HG02852 (cell line): ENCODE data around the gene MYO18B.

Experiments used
- ATAC-seq: cut with Tn5 transposase; IDR thresholded peaks from one replicate; pipeline ENCODE4 v1.9.1; 2021; ENCODE audit warnings: mild to moderate bottlenecking, moderate library complexity; ENCODE audit not compliant: unreplicated experiment

Gene MYO18B

DNA sequence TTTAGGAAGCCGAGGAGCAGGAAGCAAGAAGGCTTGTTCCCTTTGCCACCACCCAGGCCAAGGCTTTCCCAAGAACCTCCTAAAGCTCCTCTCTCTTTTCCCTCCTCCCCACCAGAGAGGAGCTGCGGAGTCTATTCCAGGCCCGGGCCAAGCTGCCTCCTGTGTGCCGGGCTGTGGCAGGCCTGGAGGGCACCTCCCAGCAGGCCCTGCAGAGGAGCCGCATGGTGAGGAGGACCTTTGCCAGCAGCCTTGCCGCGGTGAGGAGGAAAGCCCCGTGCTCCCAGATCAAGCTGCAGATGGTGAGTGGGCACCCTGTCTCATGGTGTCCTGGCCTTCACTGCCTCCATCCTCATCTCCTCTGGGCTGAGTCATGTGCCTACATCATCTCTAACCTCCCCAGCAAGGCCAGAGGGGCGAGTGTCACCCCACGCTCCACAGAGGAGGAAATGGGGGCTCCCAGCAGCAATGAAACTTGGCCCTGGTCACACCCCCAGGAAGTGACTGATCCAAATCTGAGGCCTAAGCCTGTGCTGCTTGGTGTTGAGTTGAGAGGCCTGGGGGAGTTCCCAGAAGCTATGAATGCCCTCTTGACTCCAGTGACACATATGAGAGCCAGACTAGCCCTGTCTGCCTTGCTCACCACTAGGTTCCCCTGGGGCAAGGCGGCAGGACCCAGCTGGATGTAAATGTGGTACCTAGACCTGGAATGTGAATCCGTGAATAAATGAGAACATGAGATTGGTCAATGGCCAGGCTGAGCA lies 104.2 kb downstream of the MYO18B start:
- ATAC-seq, result no peak

DNA sequence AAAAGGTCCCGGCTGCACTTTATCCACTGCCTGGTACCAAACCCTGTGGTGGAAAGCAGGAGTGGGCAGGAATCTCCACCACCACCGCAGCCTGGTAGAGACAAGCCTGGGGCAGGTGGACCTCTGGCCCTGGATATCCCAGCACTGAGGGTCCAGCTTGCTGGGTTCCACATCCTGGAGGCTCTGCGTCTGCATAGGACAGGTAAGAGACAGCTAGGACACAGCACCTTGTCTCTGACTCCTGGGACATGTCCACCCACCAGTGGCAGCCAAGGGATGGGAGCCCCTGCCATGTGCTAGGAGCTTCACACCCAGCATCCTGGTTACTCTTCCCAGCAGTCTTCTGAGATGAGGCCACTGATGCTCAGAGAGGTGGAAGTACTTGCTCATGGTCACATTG lies 105.5 kb downstream of the MYO18B start:
- no peak for ATAC-seq

DNA sequence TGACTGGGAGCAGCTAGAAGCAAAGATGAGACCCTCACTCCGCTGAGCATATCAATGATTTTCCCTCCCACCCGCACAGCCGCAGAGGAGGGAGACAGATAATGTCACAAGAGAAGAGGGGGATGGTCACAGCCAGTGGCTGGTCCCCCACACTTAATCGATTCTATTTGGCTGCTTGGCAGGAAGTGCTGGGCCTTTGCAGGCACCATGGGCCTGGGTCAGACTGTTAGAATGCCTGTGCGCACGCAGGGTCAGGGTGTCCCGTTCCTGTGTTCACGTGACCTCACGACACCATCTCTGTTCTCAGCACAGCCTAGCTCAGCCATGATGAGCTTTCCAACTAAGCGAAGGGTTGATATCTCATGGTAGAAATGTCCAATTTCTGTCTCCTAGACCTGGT lies 107.0 kb downstream of the MYO18B start:
- ATAC-seq, result no peak

DNA sequence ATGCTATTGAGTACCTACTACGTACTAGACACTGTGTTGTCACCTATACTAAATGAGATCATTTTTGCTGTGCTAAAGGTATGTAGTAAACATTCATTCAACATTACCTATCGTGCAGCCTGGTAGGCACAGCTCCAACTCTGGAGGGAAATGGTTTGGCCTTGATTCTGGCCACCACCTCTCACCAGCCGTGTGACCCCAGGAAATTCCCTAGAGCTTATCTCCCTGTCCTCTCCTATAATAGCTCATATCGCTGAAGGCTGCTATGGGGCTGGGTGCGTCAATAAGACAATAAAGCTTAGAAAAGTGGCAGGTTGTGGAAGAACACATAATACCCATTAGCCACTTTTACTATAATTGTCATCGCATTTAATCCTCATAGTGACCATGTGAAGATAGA lies 107.5 kb downstream of the MYO18B start:
- no peak for ATAC-seq

DNA sequence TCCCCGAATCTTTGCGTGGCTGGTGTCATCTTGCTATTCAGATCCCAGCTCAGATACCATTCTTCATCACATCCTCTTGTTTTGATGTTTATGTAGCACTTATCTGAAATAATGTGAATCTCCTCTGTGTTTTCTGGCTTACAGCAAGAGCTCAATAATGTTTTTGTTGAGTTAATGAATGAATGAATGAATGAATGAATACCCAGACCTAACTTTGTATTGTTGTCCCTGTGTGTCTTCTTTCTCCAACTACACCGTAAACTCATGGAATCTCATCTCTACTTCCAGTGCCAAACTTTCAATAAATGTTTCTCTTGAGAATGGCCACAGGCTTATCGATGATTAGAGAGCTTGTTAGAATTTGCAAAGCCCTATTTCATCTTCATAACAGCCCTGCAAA lies 110.2 kb downstream of the MYO18B start:
- no peak for ATAC-seq

DNA sequence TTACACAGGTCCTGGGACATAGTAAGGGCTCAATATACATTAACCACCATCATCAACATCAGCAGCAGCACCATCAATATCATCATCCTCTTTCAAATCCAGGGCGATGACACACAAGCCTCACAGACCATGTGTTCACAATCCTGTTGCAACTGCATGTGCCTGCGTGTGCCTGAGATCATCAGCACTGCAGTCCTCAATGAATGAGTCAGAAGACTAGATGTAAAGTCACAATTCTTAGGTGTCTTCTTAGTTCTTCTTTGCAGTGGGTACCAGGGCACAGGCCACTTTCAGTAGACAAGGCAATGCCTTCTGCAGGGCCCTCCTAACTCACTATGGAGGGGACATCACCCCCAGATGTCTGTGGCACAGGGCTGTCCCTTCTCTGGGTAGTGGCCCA lies 111.1 kb downstream of the MYO18B start:
- no peak for ATAC-seq

DNA sequence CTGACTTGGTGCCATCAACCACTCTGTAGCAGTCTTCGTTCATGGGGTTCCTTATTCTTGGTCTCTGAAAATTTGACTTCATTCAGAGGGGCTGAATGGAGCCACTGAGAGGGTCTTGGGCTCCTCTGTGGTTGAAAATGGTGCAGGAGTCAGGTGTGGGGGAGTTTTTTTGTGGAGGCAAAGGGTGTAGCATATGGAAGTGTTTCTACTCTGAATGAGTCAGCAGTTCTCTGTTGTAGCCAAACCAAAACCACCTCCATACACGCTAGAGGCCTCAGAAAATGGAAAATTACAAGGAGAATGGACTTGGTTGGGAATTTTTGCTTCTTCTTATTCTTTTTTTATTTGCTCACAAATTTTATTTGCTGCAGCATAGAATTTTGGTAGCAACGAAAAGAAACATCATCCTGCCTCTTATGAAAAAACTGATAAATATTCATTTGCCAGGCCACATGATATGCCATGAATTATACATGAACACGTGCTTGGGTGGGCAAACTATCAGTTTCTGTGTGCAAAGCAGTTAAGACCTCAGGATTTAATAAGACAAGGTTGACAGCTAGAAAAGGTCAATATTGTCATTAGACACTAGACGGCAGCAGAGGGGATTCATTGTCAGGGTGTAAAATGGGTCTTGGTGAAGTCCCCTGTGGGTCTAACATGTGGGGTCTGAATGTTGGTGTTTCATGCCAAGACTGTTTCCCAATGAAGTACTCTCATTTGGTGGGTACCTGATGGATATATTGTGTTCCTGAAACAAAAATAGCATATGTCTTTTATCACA lies 111.7 kb downstream of the MYO18B start:
- ATAC-seq, result no peak

DNA sequence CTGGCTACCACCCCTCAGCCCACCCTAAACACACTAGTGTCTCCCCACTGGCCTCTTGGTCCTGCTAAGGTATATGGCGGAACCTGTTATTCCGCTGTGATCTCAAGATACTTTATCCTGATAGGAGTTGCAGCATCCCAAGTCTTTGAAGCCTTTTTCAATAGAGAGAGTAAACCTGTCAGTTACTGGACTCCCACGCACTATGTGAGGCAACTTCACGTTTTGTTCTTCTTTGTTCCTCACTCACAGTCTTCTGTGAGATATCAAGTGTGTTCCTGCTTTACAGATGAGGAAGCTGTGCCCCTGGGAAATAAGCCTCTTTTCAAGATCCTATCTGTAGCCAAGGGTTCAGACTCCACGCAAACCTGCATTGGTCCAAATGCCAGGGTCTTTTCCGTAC lies 127.8 kb downstream of the MYO18B start:
- no peak for ATAC-seq

DNA sequence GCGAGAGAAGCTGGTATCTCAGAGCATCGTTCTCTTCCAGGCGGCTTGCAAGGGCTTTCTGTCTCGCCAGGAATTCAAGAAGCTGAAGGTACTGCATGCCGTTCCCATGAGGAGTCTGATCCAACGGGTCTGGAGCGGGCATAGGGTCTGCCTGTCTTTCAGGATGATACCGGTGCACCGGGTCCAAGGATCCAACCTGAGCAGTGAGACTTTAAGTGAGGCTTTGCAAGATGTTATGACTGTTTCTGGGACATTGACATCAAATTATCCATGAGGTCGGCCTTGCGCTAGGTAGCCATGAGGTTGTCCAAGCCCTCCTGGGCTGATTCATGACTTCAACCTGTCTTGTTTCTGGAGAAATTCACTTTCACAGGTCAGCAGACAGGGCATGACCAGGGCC lies 132.3 kb downstream of the MYO18B start:
- ATAC-seq, result no peak

DNA sequence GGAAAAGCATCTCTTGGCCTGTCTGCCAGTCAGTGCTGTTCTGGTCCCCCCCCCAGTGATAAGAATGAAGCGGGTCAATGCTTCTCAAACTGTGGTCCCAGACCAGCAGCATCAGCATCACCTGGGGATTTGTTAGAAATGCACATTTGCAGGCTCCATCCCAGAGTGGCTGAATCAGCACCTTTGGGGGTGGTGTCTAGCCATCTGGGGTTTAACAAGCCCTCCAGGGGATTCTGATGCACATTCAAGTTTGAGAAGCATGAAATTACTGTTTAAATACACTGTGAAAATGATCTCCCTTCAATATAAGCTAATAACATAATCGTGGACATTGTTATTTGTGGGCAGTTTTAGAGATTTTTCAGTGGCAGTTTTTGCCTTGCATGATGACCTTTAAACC lies 133.5 kb downstream of the MYO18B start:
- ATAC-seq, result no peak

DNA sequence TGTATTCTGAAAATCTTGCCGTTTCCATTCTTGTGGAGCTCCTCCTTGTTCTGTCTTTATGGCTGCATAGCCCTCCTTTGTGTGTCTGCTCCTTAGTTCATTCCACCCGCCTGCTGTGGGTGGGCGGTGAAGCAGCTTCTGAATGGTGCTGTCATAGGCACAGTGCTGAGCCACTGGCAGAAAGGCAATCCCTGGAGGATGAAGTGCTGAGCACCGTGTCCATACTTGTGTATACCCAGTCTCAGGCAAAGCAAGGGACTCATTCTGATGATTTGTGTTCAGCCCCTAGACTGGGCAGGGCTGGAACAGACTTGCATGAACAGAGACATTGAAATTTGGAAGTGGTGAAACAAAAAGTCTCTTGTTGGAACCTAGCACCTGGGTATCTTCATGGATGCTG lies 134.9 kb downstream of the MYO18B start:
- ATAC-seq, result no peak

DNA sequence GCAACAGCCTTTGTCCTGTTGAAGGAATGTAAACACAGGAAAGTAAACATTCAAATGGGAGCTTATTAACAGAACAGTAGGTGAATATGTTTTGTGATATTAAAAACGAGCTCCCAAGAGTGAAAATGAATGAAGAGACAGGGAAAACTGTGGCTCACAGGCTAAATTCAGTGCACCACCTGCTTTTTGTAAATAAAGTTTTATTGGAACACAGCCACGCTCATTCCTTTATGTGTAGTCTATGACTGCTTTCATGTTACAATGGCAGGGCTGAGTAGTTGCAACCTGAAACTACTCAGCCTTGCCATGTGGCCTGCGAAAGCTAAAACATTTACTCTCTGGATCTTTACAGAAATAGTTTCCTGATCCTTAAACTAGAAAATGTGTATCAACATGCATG lies 136.9 kb downstream of the MYO18B start:
- no peak for ATAC-seq

DNA sequence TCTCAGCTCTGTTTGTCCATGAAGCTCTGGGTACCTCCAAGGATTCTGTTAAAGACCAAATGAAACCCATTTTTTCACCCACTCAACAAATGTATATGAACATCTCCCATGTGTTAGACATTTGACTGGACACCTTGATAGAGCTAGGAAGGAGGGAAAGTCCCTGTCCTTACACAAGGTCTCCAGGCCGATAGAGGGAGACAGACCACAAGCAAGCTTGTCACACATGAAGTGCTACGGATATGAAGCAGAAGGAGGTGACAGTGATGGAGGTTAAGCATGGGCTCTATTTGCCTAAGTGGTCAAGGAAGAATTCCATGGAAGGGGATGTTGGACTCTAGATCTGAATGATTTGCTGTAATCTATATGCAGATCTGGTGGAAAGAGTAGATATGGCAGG lies 138.5 kb downstream of the MYO18B start:
- no peak for ATAC-seq

DNA sequence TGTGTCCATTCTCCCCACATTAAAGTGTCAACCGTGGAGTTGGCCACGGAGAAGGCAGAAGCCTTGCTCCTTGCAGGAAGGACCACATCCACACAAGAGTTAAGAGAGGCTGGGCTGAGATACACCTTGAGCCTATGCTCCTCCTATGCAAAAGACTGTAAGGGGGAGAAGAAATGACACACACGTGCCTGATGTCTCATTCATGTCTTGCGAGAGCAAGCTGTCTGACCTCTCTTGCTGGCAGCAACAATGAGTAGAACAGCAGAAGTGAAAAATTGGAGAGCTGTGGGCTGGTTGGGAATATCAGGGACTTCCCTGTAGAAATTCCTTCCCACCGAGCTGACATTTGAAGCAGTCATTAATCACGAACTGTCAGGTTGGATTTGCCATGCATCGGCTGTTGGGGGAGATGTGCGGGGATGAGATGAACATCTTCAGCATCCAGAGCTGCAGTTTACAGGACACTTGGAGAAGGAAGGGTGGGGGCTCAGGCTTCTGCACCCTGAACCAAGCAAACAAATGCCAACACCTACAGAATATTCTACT lies 139.3 kb downstream of the MYO18B start:
- ATAC-seq, result no peak

DNA sequence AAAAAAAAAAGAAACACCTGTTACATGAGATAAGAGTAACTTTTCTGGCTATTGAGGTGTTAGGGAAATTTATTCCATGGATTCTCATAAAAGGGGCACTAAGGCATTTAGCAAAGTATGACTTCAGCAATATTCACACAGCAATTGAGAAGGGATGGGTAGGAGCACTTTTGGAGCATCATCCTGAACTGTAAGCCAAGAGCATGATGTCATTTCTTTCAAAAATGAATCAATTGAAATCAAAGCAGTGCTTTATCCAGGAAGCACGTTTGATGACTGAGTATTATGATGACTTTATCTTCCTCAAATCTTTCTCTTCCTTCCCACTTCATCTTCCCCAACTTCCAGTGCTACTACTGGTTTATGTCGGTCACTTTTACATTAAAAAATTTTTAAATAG lies 140.4 kb downstream of the MYO18B start:
- ATAC-seq, result no peak

DNA sequence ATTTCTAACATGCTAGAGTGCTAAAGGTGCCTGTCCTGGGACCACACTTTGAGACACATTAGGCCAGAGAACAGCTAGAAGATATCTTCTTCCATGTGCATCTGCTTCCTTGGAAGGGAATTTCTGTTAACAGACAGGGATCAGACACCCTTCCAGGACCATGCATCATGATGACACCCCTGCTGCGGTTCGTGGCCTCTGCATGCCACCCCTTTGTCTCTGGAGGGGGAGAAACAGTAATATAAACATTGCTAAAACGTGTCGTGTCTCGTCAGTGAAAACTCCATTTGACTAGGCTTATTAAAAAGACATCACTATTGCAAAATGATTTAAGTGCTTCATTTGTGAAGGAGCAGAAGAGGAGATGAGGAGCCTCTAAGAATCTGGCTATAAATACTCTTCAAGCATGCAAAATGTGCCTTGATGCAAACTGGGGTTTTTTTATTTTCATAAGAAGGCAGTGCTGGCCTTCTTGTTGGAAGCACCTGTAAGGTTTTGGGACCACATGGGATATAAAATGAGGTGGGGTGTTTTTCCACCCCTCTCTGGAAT lies 141.6 kb downstream of the MYO18B start:
- ATAC-seq, result no peak

DNA sequence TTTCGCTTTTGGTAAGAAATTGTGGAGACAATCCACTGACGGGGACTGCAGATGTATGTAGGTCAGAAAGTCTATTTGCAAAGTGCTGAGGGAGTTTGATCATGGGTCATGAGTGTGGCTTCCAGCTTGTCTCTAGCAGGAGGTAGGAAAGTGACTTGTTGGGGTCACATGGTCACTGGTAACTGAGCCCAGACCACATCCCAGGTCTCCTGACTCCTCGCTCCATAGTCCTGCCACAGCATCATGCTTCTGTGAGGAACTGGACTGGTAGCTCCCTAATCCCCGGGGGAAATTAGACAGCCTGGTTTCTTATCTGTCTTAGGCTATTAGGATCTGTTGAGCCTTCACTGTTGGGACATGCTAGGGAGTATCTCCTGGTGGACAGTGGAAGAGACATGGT lies 142.1 kb downstream of the MYO18B start:
- no peak for ATAC-seq

DNA sequence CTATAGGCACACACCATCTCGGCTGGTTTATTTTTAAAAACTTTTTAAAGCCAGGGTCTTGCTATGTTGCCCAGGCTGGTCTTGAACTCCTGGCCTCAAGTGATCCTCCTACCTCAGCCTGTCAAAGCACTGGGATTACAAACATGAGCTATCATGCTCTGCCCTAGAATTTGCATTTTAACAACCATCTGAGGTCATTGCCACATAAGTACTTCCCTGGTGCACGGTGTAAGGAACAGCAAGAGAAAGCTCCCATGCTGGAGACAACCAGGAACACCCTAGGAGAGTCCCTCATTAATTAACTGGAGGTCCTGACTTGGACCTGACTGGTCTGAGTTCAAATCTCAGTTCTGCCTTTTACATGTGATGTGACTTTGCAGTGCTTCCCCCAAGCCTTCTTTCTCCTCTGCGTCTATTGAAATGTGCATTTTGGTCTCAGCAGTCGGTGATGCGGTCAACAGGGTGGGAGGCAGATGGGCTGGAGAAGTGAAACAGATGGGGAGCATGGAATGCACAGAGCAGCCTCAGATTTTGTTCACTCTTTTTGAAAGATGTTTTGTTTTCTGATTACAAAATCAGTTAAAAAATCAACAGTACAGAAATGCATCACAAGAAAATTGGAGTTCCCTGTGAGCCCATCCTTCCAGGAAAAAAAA lies 146.5 kb downstream of the MYO18B start:
- no peak for ATAC-seq

DNA sequence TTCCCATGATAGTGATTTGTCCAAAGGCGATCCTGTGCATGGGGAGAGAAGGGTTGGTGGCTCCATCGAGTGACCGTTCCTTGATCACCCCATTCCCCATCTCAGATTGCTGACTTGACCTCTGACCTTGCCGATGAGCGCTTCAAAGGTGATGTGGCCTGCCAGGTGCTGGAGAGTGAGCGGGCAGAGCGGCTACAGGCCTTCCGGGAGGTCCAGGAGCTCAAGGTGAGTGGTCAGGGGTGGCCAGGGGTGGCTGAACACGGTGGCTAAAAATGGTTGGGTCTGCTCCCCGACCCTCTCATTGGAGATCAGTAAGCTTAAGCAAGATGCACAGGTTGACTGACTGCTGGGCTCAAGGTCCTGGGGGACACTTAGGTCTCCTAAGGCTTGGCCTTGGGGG lies 148.7 kb downstream of the MYO18B start:
- no peak for ATAC-seq

DNA sequence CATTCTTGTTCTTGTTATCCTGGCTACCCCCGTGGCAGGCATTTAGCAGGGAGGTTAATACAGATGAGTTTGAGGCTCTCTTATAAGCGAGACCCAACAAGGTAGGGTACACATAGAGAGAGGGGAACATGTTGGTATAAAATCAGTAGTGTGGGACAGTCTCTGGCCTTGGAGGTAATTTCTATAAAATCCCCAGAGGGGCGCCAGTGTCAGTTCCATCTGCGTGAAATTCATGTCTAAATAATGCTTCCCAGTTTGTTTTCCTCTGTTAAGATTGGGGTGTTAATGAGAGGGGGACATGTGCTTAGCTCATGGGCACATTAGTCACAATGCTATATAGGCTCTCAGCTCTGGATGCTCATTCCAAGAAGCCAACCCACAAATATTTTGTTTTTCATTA lies 150.7 kb downstream of the MYO18B start:
- no peak for ATAC-seq

DNA sequence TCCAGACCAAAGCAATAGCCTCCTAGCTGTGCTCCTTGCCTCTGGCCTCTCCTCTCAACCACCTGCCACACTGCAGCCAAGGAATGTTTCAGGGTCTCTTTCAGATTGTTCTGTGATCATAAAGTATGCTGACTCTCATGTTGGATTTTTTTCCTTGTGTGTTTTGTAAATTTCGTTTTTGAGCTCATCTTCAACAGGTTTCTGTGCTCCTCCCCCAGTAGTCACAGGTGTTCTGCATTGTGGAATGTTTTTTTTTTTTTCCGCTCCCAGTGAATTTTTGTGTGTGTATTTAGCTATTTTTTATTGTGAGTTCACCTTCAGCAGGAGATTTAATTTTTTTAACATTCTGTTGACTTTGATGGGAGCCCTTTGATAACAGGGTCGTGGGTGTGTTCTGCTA lies 153.7 kb downstream of the MYO18B start:
- ATAC-seq, result no peak
